NCI-H1436 treated with DMSO at 0.1 percent for 48 hours (cell line): ENCODE measurements around the gene TFAP2A.

Source experiments
- DNase-seq: peaks from one replicate; lab custom pipeline; 2025; lab: John Stamatoyannopoulos, UW

The TFAP2A gene

DNA sequence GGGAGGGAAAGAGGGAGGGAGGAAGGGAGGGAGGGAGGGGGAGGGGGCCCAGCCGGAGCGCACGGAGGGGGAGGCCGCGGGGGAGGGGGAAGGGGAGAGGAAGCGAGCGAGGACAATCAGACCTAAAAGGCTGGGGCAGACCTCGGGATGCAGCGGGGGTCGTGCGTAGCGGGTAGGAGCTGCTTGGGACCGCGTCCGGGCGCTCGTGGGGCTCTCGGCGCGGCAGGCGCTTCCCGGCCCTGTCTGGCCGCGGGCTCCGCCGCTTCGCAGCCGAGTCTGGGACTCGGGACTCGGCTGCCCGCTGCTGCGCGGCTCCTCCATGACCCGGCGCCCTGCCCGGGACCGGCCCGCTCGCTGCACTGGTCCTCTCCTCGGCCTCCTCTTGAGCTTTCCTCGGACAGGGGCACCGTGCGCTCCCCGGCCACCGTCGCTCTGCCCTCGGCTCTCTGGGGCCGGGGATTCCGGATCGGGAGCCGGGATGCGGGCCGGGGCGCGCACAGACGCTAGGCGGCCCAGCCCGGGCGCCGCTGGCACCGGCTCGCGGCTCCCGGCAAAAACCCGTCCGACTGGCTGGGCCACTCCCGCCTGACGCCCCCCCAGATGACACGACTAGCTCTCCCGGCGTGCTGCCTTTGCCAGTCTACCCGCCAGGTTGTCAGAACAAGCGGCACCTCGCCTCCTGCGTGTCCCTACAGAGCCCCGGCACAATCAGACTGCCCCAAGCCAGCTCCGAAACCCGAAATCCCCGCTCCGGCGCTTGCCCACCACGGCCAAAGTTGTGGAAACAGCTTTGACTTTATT, 2.2 kb downstream of the TFAP2A start:
- DNase-seq, result no peak

DNA sequence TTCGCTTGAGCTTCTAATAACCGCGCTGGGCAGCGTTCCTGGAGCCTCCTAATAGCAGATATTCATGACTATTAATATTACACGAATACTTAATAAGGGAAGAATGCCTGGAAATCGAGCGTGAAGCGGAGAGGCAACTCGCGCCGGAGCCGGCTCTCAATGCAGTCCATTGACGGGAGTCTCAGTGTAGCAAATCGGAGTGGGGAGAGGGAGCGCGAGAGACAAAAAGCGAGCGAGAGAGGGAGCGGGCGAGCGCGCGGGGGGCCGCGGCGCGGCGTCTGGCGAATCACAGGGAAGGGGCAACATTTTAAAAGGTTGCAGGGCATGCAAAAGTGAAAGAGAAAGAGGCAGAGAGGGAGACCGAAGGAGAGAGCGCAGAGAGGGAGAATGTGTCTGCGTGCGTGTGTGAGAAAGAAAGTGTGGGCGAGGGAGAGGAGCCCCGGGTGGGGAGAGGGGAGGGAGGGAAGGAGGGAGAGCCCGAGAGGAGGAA, 2.9 kb downstream of the TFAP2A start:
- no peak for DNase-seq

DNA sequence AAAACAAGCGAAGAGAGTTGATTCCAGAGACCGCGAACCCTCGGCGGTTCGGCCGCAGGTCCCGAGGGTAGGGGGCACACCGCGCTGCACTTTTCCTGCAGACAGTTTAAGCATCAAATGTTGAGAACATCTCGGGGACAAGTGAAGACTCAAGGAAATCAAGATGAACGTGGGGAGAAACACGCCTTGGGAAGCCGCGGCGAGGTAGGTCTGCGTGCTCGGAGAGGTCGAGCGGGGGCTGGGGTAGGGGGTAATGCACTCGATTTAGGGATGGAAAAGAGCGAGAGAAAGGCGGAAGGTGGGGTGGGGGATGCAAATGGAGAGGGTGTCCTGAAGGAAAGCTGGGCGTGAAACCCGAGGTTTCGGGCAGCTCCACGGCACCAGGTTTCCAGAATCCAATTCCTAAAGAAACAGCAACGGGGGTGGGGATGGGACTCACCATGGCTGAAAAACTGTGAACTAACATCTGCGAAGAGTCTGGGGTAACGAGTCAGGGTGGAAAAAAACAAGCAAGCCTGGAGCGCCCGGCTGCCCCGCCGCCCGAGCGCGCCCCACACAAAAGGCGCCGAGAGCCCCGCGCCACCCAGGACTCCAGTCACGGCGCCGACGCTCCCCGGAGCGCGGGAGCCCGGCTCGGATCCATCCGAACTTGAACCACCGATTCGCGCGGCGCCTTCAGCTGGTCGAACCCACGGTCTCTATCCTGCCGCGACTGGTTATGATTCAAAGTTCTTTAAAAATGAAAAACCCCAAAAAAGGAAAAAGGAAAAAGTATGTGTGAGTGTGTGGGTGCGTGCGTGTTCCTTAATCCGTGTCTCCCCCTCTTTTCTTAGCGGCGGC, 3.5 kb downstream of the TFAP2A start:
- no peak for DNase-seq

DNA sequence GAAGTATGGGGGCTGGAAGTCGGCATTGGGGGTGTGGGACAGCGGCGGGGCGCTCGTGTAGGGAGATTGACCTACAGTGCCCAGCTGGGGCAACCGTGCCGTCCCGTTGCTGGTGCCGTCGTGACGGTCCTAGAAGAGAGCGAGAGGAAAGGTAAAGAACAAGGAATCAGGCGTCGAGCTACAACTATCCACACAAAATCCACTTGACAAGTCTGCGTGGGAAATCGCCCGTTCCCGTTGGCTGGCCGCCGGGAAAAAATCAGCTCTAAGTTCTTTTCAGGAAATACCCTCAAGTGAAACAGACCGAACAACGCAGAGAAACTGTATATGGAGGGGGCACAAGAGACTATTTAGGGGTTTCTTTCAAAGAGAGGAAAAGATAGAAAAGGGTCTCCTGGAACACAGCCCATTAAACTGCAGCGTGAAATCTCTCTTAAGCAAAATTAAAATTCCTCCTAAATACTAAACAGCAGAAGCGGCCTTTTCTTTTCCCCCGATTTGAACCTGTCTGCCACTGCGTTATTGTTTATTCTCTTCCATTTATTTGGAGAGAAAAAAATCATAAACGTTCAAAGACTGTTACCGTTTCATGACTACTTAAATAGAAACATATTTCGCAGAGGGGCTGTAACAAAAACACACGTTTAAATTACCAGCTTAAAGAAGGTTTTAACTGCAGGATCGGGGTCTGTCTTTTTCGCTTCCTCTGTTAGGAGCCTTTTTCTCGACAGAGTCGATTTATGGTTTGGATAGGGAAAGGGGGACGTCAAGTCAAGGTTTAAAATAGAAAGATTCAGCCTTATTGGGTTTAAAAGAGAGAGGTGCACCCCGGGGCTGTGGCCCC, 4.4 kb downstream of the TFAP2A start:
- no peak for DNase-seq

DNA sequence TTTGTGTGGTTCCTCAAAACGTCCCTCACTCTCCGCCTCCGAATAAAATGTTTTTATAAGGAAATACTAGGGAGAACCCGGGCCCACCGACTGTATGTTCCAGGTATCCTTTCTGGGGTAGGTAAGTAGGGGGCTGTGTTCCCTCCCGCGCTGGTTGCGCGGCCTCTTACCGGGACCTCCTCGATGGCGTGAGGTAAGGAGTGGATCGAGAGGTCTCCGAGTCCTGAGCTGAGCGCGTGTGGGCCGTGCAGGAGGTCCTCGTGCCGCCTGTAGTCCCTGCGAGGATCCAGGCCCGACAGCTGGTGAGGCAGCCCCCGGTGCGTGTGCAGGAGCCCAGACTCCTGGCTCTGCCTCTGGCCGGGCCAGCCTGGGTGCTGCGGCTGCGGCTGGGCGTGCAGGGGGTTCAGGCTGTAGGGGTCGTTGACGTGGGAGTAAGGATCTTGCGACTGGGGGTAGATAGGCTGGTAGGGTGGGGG, 5.1 kb downstream of the TFAP2A start:
- DNase-seq, result no peak

DNA sequence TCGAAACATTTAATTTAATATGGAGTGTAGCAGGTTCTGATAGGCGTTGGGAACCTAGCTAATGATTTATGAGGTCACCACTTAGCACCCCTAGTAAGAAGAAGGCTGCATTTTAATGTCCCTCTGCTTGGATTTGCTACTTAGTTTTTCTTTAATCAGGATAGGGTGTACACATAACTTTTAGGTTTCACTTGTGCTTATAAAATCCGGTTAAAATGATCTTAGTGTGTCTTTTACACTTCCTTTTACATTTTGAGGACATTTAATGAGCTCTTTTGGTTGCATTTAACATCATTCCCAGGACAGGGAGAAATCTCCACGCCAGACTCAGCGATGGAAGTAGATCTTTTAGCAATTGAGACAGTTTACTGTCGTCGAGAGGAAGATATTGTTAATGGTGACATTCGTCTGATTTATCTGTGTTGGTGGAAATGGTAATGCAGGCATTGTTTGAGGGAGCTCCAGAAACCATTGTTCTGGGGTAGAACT, 5.6 kb downstream of the TFAP2A start:
- no peak for DNase-seq

DNA sequence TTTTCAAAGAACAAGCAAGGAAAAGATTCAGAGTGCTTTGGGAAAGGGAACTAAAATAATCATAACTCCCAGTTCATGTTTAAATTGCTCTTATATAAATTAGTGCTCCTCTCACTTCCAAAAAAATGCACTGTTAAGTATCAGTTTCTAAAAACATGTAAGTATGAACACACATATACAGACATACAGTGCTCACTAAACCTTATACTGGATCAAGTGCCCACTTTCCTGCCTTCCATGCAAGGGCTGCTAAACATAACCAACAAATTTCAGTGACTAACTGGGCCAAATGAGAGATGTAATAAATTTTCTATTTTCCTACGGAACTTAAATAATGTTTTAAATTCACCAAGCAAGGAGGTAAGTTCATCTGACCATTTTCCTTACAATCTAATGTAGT, 6.4 kb downstream of the TFAP2A start:
- DNase-seq, result no peak

DNA sequence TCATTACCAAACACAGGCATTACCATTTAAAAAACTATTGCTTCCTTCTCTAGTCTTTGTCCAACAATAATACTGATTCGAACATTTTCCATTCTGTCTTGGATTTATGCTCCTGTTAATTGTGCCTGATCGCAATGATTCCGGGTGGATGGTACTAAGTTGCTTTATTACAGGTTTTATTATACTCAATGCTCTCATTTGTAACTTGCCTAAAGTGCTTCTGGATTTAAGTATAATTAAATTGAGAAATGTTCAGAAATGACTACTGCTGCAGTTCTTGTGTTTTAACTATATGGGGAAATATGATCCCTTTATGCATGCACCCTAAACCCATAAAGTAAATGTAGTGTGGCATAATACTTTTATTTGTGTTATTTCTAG, 7.2 kb downstream of the TFAP2A start:
- no peak for DNase-seq

DNA sequence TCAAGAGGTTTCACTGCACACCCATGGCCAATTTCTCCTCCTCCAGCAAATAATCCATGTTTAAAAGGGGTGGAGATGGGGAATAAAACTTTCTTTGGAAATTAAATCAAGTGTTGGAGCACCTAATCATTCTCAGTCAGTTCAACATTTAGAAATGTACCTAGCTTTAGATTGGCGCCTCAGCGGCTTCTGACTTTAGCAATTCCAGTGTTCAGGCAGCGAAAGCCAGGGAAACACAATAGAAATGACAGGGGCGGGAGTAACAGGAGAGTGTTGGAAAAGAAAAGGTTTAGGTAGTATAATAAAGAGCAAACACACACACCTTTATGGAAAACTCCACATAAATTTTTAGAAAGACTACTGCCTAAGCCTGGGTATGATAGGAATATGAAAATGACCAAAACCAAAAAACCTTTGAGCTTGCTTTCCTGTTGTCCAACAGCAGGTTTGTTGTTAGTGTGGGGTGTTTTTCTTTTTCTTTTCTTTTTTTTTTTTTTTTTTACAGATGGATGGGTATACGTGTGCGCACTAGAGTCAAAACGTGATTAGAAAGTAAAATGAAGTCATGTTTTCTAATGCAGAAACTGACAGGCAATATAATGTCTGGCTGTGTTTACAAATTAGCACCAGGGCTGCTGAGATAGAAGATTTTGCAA, 7.7 kb downstream of the TFAP2A start:
- no peak for DNase-seq

DNA sequence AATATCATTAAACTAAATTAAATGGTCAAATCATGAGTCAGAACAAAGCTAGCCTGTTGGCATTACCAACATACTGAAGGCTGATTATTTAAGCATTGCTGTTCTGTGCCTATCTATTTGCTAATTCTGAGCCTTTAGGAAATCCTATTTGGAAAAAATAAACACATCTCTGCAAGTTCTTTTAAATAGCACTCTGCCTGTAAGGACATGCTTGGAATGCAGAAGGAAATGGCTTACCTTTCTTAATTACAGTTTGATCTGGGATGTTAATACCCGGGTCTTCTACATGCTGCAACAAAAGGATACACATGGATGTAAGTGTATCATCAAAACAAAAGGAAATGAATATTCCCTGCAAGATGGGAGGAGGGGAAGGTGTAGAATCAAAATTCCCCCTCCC, 8.3 kb downstream of the TFAP2A start:
- no peak for DNase-seq

DNA sequence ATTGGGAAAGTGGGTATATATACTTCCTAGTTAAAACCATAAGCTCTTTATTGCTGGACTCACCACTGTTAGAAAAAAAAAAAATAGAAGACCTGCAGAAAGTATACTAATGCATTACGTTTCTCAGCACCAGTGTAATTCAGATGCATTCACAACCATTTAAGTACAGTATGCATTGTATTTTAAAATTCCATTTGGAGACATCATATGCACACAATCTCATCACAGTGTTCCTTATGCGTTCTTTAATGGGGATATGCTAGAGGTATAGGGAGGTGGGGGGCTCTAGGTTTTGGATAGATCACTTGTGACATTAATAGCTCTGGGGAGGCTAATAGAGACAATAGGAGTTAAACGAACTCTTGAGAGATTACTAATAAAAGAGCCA, 9.4 kb downstream of the TFAP2A start:
- DNase-seq, result no peak

DNA sequence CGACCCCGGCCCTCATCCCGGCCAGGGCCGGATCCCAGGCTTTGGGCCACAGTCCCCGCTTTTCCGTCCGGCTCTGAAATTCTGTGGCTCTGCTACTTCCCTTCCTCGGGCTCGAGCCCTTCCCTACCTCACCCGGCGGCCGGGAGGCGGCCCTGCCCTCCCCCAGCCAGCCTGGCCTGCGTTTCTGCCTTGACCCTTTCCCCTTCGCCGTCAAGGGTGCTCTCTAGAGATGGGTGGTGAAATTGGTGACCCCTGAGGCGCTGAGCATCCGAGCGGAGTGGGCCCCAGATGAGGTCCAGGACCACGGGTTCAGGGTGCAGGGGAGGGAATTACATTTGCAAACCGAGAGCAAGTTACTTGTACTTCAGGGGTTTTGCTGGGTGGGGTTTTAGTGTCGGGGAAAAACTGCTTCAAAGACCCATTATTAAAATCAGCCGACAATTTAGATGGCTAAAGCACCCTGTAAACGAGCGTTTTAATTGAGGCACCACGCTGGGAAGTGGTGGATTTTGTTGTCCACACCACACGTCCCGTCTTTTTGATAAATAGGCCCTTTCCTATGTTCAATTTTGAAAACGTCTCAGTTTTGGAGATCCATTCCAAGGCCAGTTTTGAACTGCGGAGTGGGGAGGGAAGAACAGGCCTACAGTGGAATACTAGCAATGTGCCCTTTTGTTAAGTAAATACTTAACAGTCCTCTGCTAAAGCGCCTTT, 9.9 kb downstream of the TFAP2A start:
- no peak for DNase-seq

DNA sequence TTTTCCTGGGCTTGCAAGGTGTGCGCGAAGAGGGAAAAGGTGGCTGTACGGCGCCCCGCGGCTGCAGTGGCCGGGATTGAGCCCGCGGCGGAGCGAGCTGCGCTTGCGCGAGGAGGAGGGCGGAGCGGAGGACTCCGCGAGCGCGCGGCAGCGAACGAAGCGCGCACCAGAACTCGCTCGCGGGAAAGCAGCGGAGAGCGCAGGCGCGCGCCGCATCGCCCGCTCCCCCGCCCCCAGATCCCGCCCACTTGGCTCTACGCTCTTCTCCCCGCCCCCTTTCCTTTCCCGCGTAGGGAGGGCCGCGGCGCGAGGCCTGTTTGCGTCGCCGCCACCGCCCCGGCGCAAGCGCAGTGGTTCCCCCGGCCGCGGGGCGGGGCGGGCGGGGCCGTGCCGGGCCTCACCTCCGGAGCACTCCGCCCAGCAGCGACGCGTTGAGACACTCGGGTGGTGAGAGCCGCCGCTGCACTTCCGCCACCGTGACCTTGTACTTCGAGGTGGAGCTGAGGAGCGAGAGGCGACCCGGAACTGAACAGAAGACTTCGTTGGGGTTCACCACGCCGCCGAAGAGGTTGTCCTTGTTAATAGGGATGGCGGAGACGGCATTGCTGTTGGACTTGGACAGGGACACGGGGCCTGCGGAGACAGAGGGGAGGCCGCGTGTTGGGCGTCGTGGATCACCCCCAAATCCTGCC, 10.6 kb downstream of the TFAP2A start:
- peak; percentile 95 for DNase-seq

DNA sequence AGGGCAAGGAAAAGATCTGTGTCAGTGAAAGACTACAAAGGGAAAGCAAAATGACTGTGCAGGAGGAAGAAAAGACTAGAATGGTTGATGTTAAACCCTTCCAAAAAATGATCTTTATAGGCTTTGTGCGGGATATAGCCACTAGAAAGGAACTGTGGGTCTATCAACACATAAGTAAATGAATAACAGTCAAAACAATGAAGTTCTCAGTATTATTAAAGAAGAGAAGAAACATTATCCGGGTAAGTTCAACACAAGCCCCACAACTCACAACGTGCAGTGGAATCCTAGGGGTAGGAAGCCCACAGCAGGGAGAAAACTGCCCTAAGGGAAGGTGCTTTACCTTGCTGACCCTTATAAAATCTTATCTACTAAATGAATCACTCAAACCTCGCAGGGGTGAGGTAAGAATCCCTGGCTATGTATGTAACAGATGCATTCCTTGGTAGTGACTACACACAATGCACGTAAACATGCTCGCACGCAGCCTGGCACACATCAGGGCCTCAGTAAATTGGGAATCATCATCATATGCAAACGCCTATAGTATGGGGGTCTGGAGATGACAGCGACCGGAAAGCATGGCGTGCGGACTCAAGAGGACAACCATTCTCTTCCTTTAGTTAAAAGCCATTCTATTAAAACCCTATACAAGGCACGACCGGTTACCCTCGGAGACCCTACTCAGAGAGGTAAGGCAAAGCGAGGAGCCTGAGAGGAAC, 11.3 kb downstream of the TFAP2A start:
- DNase-seq, result no peak

DNA sequence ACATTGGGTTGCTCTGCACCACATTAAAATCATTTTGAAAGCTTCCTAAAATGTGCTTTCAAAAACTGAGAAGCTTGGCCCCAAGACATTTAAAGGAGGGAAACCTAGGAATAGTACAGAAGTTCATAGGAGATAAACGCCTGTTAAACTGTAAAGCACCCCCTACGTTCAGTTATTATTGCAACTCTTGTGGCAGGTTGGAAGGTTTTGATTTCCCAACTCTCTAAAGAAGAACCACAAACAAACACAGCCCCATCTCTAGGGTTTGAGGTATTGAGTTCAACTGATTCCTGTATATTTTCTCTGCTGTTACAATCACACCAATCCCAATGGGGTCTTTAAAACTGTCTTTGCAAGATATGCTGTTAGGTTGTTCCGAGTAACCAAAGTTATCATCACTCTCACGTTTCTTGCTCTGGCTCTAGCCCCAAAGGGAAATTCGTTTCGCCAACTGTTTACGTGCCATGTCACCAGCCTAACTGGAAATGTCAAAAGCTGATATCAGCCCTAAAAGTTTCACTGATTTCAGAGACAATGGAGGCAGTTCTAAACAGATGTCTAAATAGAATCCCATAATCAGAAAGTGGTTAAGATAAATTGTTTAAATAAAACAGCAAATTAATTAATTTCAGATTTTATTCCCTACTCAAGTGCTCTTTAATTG, 12.1 kb downstream of the TFAP2A start:
- no peak for DNase-seq

DNA sequence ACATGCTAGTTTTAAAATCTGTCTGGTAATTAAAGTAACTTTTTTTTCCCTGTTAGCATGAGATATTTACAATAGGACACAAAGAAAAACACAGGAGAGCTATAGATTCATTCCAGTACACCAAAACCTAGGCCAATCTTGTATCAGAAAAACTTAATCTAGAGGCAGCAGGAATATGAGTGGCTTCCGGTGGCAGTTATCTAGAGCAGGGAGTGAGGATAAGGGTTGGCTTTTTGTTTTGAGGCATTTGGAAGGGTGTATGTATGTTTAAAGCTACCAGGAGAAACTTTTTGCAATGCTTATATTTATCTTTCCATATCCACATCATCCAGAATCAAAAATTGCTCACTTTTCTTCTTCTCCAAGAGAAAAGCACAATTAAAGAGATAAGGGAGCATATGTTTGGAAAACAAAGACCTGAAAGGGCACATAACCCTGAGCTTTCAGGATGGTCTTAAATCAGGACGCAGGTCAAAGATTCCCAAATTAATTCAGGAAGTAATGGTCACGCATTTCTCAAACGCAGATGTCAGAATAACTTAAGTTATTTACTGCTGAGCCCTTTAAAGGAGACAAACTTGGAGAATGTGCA, 13.1 kb downstream of the TFAP2A start:
- no peak for DNase-seq

DNA sequence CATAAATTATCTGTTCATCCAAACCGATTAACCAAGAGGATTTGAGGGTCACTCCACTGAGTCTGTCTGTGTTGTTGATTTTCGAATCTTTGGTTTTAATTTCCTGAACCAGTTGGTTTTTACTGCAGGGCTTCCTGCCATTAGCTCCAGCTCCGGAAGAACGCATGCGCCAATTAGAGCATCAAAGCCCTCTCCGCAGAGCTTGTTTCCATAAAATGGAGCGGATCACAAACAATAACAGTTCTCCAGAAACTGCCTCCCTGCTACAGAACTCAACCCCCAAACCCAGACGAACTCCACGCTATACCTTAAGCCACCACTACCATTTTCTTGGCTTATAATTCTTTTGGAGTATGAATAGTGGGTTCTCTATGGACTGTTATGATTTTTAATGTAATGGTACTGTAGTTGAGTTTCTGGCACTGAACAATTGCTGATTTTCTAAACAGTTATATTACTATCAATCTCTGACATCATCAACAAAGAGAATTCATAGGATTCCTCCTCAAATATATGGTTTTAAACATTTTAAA, 13.8 kb downstream of the TFAP2A start:
- DNase-seq, result no peak

DNA sequence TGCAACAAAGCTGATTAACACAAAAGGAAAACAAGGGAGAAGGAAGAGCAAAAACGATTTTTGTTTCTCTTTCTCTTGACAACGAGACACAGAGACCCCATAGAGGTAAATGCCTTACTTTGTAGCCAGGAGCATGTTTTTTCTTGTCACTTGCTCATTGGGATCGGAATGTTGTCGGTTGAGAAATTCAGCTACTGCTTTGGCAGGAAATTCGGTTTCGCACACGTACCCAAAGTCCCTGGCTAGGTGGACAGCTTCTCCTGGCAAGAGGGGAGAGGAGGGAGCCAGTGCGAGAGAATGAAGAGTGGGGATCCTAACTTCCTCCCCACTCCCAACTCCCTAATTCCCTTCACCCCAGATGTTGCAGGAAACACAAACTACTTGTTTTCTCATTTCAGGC, 14.5 kb downstream of the TFAP2A start:
- no peak for DNase-seq
